ENCODE measurements around the gene CCDC177. TPM values are rescaled to one million over a fixed set of nuclear protein-coding genes. Genes with fewer than 3 reads are reported as not detected.

The CCDC177 gene
- total and polyA plus RNA-seq, 2 donors (not counting 1 experiment from before 2014, with no cell fraction given) = not detected

GRCh38 chr14:69612014-69612782 lies 37.5 kb upstream of the CCDC177 start:
- Histone ChIP-seq H4K20me1 (ENCODE audit: control insufficient read depth, extremely low read depth, insufficient read depth, low read length) (no peaks in the 10 kb centered on the region), H3K4me1 (ENCODE audit: control insufficient read depth, extremely low read depth, insufficient read depth, low read length) (peaks cover 12% of the 10 kb centered on the region), H3K27ac (ENCODE audit: insufficient read depth, low read length) (peak overlapping the region; percentile 87), H3K27me3 (ENCODE audit: control insufficient read depth, insufficient read depth, low read length) (no peaks in the 10 kb centered on the region), H2AFZ (ENCODE audit: low read length) (no peak overlapping the region), H3K79me2 (ENCODE audit: control insufficient read depth, insufficient read depth, low read length) (peaks cover 28% of the 10 kb centered on the region), H3K4me3 (replicated peaks in 1 of 4; ENCODE audit: control extremely low read depth in 1 of 4, insufficient read depth in 1 of 4, low read depth in 3 of 4, low read length in 4 of 4) (peak overlapping the region; percentile 67 to 90 (median 70)), H3K36me3 (ENCODE audit: control insufficient read depth, insufficient read depth, low read length) (no peaks in the 10 kb centered on the region), H3K4me2 (ENCODE audit: extremely low read depth, insufficient read depth, low read length) (peak overlapping the region; percentile 72), H3K9me3 (ENCODE audit: control insufficient read depth, insufficient read depth, low read depth, low read length) (no peaks in the 10 kb centered on the region), H3K9ac (ENCODE audit: insufficient read depth, low read length) (peak overlapping the region; percentile 85)
- TF ChIP-seq, protein P1, sequence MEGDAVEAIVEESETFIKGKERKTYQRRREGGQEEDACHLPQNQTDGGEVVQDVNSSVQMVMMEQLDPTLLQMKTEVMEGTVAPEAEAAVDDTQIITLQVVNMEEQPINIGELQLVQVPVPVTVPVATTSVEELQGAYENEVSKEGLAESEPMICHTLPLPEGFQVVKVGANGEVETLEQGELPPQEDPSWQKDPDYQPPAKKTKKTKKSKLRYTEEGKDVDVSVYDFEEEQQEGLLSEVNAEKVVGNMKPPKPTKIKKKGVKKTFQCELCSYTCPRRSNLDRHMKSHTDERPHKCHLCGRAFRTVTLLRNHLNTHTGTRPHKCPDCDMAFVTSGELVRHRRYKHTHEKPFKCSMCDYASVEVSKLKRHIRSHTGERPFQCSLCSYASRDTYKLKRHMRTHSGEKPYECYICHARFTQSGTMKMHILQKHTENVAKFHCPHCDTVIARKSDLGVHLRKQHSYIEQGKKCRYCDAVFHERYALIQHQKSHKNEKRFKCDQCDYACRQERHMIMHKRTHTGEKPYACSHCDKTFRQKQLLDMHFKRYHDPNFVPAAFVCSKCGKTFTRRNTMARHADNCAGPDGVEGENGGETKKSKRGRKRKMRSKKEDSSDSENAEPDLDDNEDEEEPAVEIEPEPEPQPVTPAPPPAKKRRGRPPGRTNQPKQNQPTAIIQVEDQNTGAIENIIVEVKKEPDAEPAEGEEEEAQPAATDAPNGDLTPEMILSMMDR (conservative IDR thresholded peaks at IDR 0.05 in 1 of 2, IDR thresholded peaks at IDR 0.05 in 1 of 2; ENCODE audit: low read depth in 1 of 2, low read length in 2 of 2) = no peak
- DNase-seq (ENCODE audit: low read depth in 2 of 2) = peak; percentile 25 to 29

DNA sequence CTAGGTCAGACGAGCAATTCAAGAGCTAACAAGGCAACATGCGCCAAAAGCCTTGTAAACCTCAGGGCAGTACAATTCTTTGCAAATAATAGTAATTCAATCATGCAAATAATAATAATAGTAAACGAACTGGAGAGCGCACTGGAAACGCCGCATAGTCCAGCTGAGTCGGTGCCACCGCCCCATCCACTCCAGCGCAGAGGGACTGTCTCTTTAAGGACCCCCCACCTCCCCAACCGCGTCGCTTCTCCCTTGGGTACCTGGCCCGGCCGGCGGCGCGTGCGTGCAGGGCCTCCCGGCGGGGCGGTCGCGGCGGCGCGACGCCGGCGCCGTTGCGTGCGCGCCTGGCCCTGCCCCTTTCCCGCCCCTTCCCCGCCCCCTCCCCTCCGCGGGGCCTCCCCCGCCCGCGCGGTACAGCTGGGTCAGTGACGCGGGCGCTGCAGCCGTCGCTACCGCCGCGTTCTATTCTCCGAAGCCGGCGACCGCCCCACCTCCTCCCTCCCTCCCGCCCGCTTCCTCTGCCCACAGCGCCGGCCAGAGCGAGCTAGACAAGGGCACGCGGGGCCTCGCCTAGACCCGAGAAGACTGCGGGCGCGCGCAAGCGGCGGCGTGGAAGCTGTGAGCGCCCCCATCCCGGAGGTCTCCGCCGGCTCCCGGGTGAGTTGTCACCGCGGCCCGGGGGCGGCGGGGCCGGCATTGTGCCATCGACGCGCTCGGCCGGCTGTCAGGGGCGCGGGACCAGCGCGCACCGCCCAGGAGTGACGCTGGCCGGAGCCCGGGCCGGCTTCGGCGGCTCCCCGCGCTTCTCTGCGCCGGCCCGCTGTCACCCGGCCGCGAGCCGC lies 36.7 kb upstream of the CCDC177 start, which contains the start of gene SUSD6:
Gene SUSD6 (plus strand): TSS at position 425 of the 842 bp plus-strand sequence. CDS start 46,997 bp downstream, outside the sequence.
- Histone ChIP-seq H3K27me3 (ENCODE audit: control insufficient read depth, insufficient read depth, low read length) (no peaks in the 10 kb centered on the region), H3K4me3 (replicated peaks in 1 of 4; ENCODE audit: control extremely low read depth in 1 of 4, insufficient read depth in 1 of 4, low read depth in 3 of 4, low read length in 4 of 4) (peak within 1 kb of the TSS; percentile 69 to 90 (median 78)), H2AFZ (ENCODE audit: low read length) (peak within 1 kb of the TSS; percentile 88), H3K79me2 (ENCODE audit: control insufficient read depth, insufficient read depth, low read length) (peaks cover 21% of the 10 kb centered on the region), H4K20me1 (ENCODE audit: control insufficient read depth, extremely low read depth, insufficient read depth, low read length) (no peaks in the 10 kb centered on the region), H3K9ac (ENCODE audit: insufficient read depth, low read length) (peak within 1 kb of the TSS; percentile 85), H3K27ac (ENCODE audit: insufficient read depth, low read length) (peak within 1 kb of the TSS; percentile 87), H3K4me1 (ENCODE audit: control insufficient read depth, extremely low read depth, insufficient read depth, low read length) (peaks cover 10% of the 10 kb centered on the region), H3K4me2 (ENCODE audit: extremely low read depth, insufficient read depth, low read length) (peak within 1 kb of the TSS; percentile 95), H3K36me3 (ENCODE audit: control insufficient read depth, insufficient read depth, low read length) (no peaks in the 10 kb centered on the region), H3K9me3 (ENCODE audit: control insufficient read depth, insufficient read depth, low read depth, low read length) (no peaks in the 10 kb centered on the region)
- DNase-seq (ENCODE audit: low read depth in 2 of 2) = peak; percentile 82 to 89
- TF ChIP-seq EZH2 (IDR thresholded peaks at IDR 0.05; ENCODE audit: low read length, missing control alignments) = no peak
- TF ChIP-seq, protein P1 (conservative IDR thresholded peaks at IDR 0.05 in 1 of 2, IDR thresholded peaks at IDR 0.05 in 1 of 2; ENCODE audit: low read depth in 1 of 2, low read length in 2 of 2) = no peak

DNA sequence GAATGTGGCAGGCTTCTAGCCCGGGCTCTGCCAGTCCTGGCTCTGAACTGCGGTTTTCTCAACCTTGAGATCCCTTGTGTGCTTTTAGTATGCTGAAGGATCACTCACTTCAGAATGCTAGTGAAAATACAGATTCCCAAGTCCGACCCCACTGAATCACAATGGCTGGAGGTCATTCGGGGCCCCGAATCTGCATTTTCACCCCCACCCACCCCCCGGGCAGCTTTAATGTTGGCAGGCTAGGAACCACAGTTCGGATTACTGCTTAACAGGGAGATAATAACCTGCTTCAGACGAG lies 36.2 kb upstream of the CCDC177 start:
- Histone ChIP-seq H3K4me2 (ENCODE audit: extremely low read depth, insufficient read depth, low read length) (peak overlapping the region; percentile 95), H3K4me1 (ENCODE audit: control insufficient read depth, extremely low read depth, insufficient read depth, low read length) (peaks cover 10% of the 10 kb centered on the region), H4K20me1 (ENCODE audit: control insufficient read depth, extremely low read depth, insufficient read depth, low read length) (no peaks in the 10 kb centered on the region), H3K27me3 (ENCODE audit: control insufficient read depth, insufficient read depth, low read length) (no peaks in the 10 kb centered on the region), H3K9ac (ENCODE audit: insufficient read depth, low read length) (peak overlapping the region; percentile 51), H3K27ac (ENCODE audit: insufficient read depth, low read length) (peak overlapping the region; percentile 74), H3K36me3 (ENCODE audit: control insufficient read depth, insufficient read depth, low read length) (no peaks in the 10 kb centered on the region), H3K79me2 (ENCODE audit: control insufficient read depth, insufficient read depth, low read length) (peaks cover 21% of the 10 kb centered on the region), H2AFZ (ENCODE audit: low read length) (peak overlapping the region; percentile 88), H3K4me3 (replicated peaks in 1 of 4; ENCODE audit: control extremely low read depth in 1 of 4, insufficient read depth in 1 of 4, low read depth in 3 of 4, low read length in 4 of 4) (peak overlapping the region; percentile 37 to 85 (median 62)), H3K9me3 (ENCODE audit: control insufficient read depth, insufficient read depth, low read depth, low read length) (no peaks in the 10 kb centered on the region)
- no peak for DNase-seq (ENCODE audit: low read depth in 2 of 2)
- no peak for TF ChIP-seq EZH2 (IDR thresholded peaks at IDR 0.05; ENCODE audit: low read length, missing control alignments)
- TF ChIP-seq, protein P1 (conservative IDR thresholded peaks at IDR 0.05 in 1 of 2, IDR thresholded peaks at IDR 0.05 in 1 of 2; ENCODE audit: low read depth in 1 of 2, low read length in 2 of 2) = no peak

All from fibroblast of lung (primary cell).